Endothelial cell of umbilical vein (primary cell): ENCODE results near the gene RHOV. TPM values are rescaled to one million over a fixed set of nuclear protein-coding genes. Genes with fewer than 3 reads are reported as not detected.

Source experiments
- BruUV-seq: library from RNA; stranded (reverse); fragments of 400-500 nt; replicated peaks from 2 replicates; lab custom pipeline; 2021; lab: Mats Ljungman, UMichigan
- CTCF ChIA-PET: fragments of 300-600, 350-600 bp; sonication (Branson Sonifier 250); formaldehyde crosslinking; loops from one replicate; lab custom pipeline; 2021; ENCODE audit warnings: antibody characterized with exemption, inconsistent platforms; lab: Charles Lee
- POLR2A ChIA-PET: fragments of 300-600, 350-600 bp; sonication (Branson Sonifier 250); formaldehyde crosslinking; loops from one replicate; lab custom pipeline; 2021; ENCODE audit warnings: antibody characterized with exemption, inconsistent platforms; lab: Charles Lee
- DNase-seq: peaks from one replicate; pipeline ENCODE4 v3.0.0-alpha.2; 2011; ENCODE audit warnings: low read depth, low spot score
- FAIRE-seq: peaks from 2 replicates; lab custom pipeline; 2011; peaks lifted over from hg19 to GRCh38; lab: Jason Lieb, UNC
- H2AFZ ChIP-seq: 2 replicates; pipeline ENCODE4 v1.6.0; 2012; ENCODE audit warnings: low read depth, low read length, control low read depth, inconsistent platforms
- H3K27ac ChIP-seq: 2 replicates; pipeline ENCODE4 v1.5.1; 2011; ENCODE audit warnings: low read depth, mild to moderate bottlenecking, control low read depth, low read length, moderate library complexity; ENCODE audit not compliant: insufficient read depth
- H3K27me3 ChIP-seq, 2 experiments: 2 replicates each; pipeline versions ENCODE4 v1.6.0 to v1.6.1; 2011; ENCODE audit warnings: low read length in 2 of 2, mixed read lengths in 1 of 2; ENCODE audit not compliant: control insufficient read depth in 2 of 2, insufficient read depth in 2 of 2
- H3K36me3 ChIP-seq, 2 experiments: 2 replicates in 1 of 2; 3 replicates in 1 of 2; pipeline ENCODE4 v1.5.1; 2011; ENCODE audit warnings: low read length in 2 of 2, mild to moderate bottlenecking in 1 of 2, moderate library complexity in 1 of 2; ENCODE audit not compliant: control insufficient read depth in 2 of 2, insufficient read depth in 2 of 2; ENCODE audit errors: extremely low read depth in 1 of 2
- H3K4me1 ChIP-seq: 3 replicates; pipeline ENCODE4 v1.5.1; 2011; ENCODE audit warnings: mild to moderate bottlenecking, low read length; ENCODE audit not compliant: control insufficient read depth, insufficient read depth; ENCODE audit errors: extremely low read depth
- H3K4me2 ChIP-seq: 2 replicates; pipeline ENCODE4 v1.6.1; 2011; ENCODE audit warnings: low read length, control low read depth, mixed read lengths; ENCODE audit not compliant: insufficient read depth
- H3K4me3 ChIP-seq, 3 experiments: fragments of 200-600 bp in 1 of 3; sonication (generic), shearing (Covaris generic) in 1 of 3; replicated peaks in 1 of 3; 2 replicates each; pipeline ENCODE4 v1.5.1; 2011 to 2016; ENCODE audit warnings: control low read depth in 3 of 3, low read length in 3 of 3, mild to moderate bottlenecking in 2 of 3, inconsistent platforms in 1 of 3, low read depth in 1 of 3, moderate library complexity in 1 of 3; ENCODE audit not compliant: insufficient read depth in 1 of 3
- H3K79me2 ChIP-seq: 2 replicates; pipeline ENCODE4 v1.6.0; 2012; ENCODE audit warnings: low read length, inconsistent platforms; ENCODE audit not compliant: control insufficient read depth, insufficient read depth
- H3K9ac ChIP-seq: replicated peaks from 2 replicates; pipeline ENCODE3; 2011; ENCODE audit warnings: low read length, control low read depth; ENCODE audit not compliant: insufficient read depth; ENCODE audit errors: extremely low read depth
- H3K9me1 ChIP-seq: replicated peaks from 3 replicates; pipeline ENCODE4 v1.6.0; 2011; ENCODE audit warnings: mild to moderate bottlenecking, low read length; ENCODE audit not compliant: control insufficient read depth, insufficient read depth; ENCODE audit errors: extremely low read depth
- H3K9me3 ChIP-seq: replicated peaks from 2 replicates; pipeline ENCODE4 v1.5.1; 2012; ENCODE audit warnings: low read length, inconsistent platforms; ENCODE audit not compliant: control insufficient read depth, insufficient read depth
- H4K20me1 ChIP-seq: replicated peaks from 2 replicates; pipeline ENCODE3; 2011; ENCODE audit warnings: mild to moderate bottlenecking, low read length; ENCODE audit not compliant: control insufficient read depth, insufficient read depth; ENCODE audit errors: extremely low read depth
- EZH2 ChIP-seq: IDR thresholded peaks from 2 replicates; pipeline ENCODE4 v1.6.1; 2012; ENCODE audit warnings: borderline replicate concordance, low read depth, mild to moderate bottlenecking, moderate library complexity, low read length, inconsistent platforms; ENCODE audit not compliant: severe bottlenecking
- FOS ChIP-seq: IDR thresholded peaks from 2 replicates; pipeline ENCODE4 v1.6.1; 2011; ENCODE audit warnings: mild to moderate bottlenecking, low read length, moderate library complexity, borderline replicate concordance; ENCODE audit not compliant: insufficient read depth
- GATA2 ChIP-seq: IDR thresholded peaks from 2 replicates; pipeline ENCODE4 v1.7.0; 2011; ENCODE audit warnings: low read depth, mild to moderate bottlenecking, moderate library complexity, mixed read lengths, low read length; ENCODE audit not compliant: insufficient read length, insufficient read depth
- JUN ChIP-seq: IDR thresholded peaks from 2 replicates; pipeline ENCODE4 v1.6.1; 2011; ENCODE audit warnings: borderline replicate concordance, low read depth; ENCODE audit not compliant: insufficient read length, insufficient read depth
- MYC ChIP-seq: IDR thresholded peaks from one replicate; pipeline ENCODE4 v1.6.1; 2011; ENCODE audit warnings: mild to moderate bottlenecking, low read depth, low read length
- POLR2A ChIP-seq: IDR thresholded peaks from 2 replicates; pipeline ENCODE4 v1.6.1; 2012; ENCODE audit warnings: low read depth, mild to moderate bottlenecking, control low read depth, low read length
- POLR2AphosphoS5 ChIP-seq: IDR thresholded peaks from 2 replicates; pipeline ENCODE4 v1.6.1; 2012; ENCODE audit warnings: low read depth, mild to moderate bottlenecking, control low read depth, low read length, moderate library complexity; ENCODE audit not compliant: insufficient read depth
- dilution Hi-C: fragments of 300-500 bp; cut with MboI; formaldehyde crosslinking; loops from one replicate; pipeline ENCODE4 v1.15.0; 2019; ENCODE audit warnings: low sequenced_read_pairs; ENCODE audit not compliant: extremely low pct_ligation_motif_present
- intact Hi-C: fragments of 100-400 bp; cut with micrococcal nuclease; formaldehyde crosslinking; loops from one replicate; pipeline ENCODE4 v1.10.0; 2022
- polyA plus RNA-seq, 4 experiments: library from polyadenylated mRNA; depleted of rRNA in 3 of 4; stranded (reverse) in 3 of 4; unstranded in 1 of 4; fragments of >200 nt; gene quantifications; 2 replicates each; pipeline versions ENCODE4 v1.2.1 to v1.2.3, GENCODE V29; 2011 to 2012; ENCODE audit warnings: missing spikeins in 1 of 4
- total RNA-seq: library from RNA; stranded (reverse); gene quantifications from 2 replicates; pipeline ENCODE4 v1.2.3, GENCODE V29; 2021
- TF ChIP-seq, protein P1 (sequence below), 2 donors: IDR thresholded peaks; 1 replicate in 1 of 2; 2 replicates in 1 of 2; pipeline ENCODE4 v1.5.1; 2011; ENCODE audit warnings: low read length in 2 of 2, mild to moderate bottlenecking in 2 of 2, moderate library complexity in 2 of 2, control low read depth in 1 of 2, inconsistent platforms in 1 of 2, low read depth in 1 of 2; ENCODE audit not compliant: insufficient read depth in 1 of 2; ENCODE audit errors: extremely low read depth in 1 of 2
- TF ChIP-seq, protein P2 (sequence below): IDR thresholded peaks from 2 replicates; pipeline ENCODE4 v1.6.1; 2011; ENCODE audit not compliant: insufficient read depth, insufficient read length

The RHOV gene
- total and polyA plus RNA-seq, 2 donors (not counting 3 experiments of a cell fraction or from before 2014, with no cell fraction given), result 0.15 to 0.20 TPM

DNA sequence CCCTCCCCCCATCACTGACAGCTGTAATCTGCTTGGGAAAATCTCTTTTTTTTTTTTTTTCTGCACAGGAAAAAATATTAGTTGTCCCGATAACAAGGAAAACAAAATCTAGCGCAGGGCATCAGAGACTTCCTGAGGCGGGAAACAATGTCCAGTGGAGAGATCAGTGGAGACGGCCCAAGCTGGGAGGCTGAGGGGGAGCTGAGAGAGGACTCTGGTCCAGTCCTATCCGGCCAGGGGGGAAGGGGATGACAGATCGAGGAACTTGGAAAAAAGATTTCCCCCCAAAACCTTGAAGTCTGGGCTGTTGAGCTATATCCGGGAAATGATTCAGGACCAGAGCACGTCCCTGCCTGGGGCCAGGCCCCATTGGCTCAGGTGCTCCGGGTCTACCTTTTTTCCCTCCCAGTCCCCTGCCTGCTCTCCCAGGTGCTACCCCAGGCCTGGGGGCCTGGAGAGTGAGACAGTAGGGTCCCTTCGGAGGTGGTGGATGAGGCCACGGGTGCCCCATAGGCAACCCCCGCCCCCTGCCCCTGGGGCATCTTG lies 41.2 kb upstream of the RHOV start:
- intact Hi-C loops, result loop anchor here (2.0 kb wide), 1 partner anchor 16 kb away; no protein-coding TSS in a partner anchor
- no peak overlapping the region for H3K9ac ChIP-seq
- H3K9me1 ChIP-seq, result no peaks in the 10 kb centered on the region
- no TSS peak for BruUV-seq
- H3K4me2 ChIP-seq, result no peak overlapping the region
- H3K4me1 ChIP-seq, result peaks cover 41% of the 10 kb centered on the region
- peak; percentile 84 for FAIRE-seq
- ChIA-PET CTCF (interaction anchor here (0.7 to 6.5 kb wide), 9 partner anchors 8 to 269 kb away, joined by 3 to 100 read pairs (median 8); partner anchors contain the start of genes DLL4 and VPS18), POLR2A (interaction anchor here (1.1 to 1.7 kb wide), 5 partner anchors 9 to 26 kb away, joined by 3 to 19 read pairs (median 4); partner anchors contain the start of gene DLL4)
- peak overlapping the region; percentile 69 for H3K27ac ChIP-seq
- no peak overlapping the region for H3K4me3 ChIP-seq
- TF ChIP-seq EZH2, result no peak
- TF ChIP-seq GATA2, result peak; percentile 63
- TF ChIP-seq, protein P1, sequence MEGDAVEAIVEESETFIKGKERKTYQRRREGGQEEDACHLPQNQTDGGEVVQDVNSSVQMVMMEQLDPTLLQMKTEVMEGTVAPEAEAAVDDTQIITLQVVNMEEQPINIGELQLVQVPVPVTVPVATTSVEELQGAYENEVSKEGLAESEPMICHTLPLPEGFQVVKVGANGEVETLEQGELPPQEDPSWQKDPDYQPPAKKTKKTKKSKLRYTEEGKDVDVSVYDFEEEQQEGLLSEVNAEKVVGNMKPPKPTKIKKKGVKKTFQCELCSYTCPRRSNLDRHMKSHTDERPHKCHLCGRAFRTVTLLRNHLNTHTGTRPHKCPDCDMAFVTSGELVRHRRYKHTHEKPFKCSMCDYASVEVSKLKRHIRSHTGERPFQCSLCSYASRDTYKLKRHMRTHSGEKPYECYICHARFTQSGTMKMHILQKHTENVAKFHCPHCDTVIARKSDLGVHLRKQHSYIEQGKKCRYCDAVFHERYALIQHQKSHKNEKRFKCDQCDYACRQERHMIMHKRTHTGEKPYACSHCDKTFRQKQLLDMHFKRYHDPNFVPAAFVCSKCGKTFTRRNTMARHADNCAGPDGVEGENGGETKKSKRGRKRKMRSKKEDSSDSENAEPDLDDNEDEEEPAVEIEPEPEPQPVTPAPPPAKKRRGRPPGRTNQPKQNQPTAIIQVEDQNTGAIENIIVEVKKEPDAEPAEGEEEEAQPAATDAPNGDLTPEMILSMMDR (IDR thresholded peaks at IDR 0.05; ENCODE audit: extremely low read depth in 1 of 2, insufficient read depth in 1 of 2, low read depth in 1 of 2, low read length in 2 of 2), result no peak
- TF ChIP-seq, protein P2, sequence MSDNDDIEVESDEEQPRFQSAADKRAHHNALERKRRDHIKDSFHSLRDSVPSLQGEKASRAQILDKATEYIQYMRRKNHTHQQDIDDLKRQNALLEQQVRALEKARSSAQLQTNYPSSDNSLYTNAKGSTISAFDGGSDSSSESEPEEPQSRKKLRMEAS, result no peak
- TF ChIP-seq MYC, result no peak
- TF ChIP-seq POLR2AphosphoS5, result peak; percentile 28
- peak; percentile 22 for TF ChIP-seq FOS
- TF ChIP-seq JUN, result no peak
- no peak for TF ChIP-seq POLR2A
- peak overlapping the region; percentile 58 for H2AFZ ChIP-seq
- peak; percentile 55 for DNase-seq
- H3K27me3 ChIP-seq, result no peaks in the 10 kb centered on the region
- no peaks in the 10 kb centered on the region for H4K20me1 ChIP-seq
- no peaks in the 10 kb centered on the region for H3K36me3 ChIP-seq
- no peaks in the 10 kb centered on the region for H3K79me2 ChIP-seq
- dilution Hi-C loops, result no loop called here
- no peaks in the 10 kb centered on the region for H3K9me3 ChIP-seq
